A673 (cell line): Measurements from ENCODE around the gene SMIM28. TPM values are rescaled to one million over a fixed set of nuclear protein-coding genes. Genes with fewer than 3 reads are reported as not detected.

Experiments
- BruUV-seq: library from RNA; stranded (reverse); fragments of 400-500 nt; replicated peaks from 2 replicates; lab custom pipeline; 2021; lab: Mats Ljungman, UMichigan
- CTCF ChIA-PET: fragments of 300-600 bp; sonication (Branson Sonifier 250); formaldehyde crosslinking; loops from one replicate; lab custom pipeline; 2022; ENCODE audit warnings: antibody characterized with exemption; lab: Charles Lee
- POLR2A ChIA-PET: fragments of 300-600 bp; sonication (Branson Sonifier 250); formaldehyde crosslinking; loops from one replicate; lab custom pipeline; 2022; ENCODE audit warnings: antibody characterized with exemption; ENCODE audit not compliant: low non-redundant PET; lab: Charles Lee
- DNase-seq: peaks from one replicate; pipeline ENCODE4 v3.0.0-alpha.2; 2015; ENCODE audit warnings: low spot score
- H3K27ac ChIP-seq: fragments of 200-600 bp; sonication (generic); 2 replicates; pipeline ENCODE4 v1.5.1; 2016; ENCODE audit warnings: mixed run types, low read depth, mild to moderate bottlenecking, mixed read lengths, antibody characterized with exemption, low read length; ENCODE audit not compliant: poor library complexity, severe bottlenecking
- H3K27me3 ChIP-seq: fragments of 200-600 bp; sonication (generic); replicated peaks from 2 replicates; pipeline ENCODE4 v1.6.1; 2017; ENCODE audit warnings: mixed run types, low read depth, mild to moderate bottlenecking, mixed read lengths, antibody characterized with exemption, low read length; ENCODE audit not compliant: insufficient read depth, poor library complexity
- H3K36me3 ChIP-seq: fragments of 200-600 bp; sonication (generic); 2 replicates; pipeline ENCODE4 v1.6.1; 2016; ENCODE audit warnings: mixed run types, mild to moderate bottlenecking, mixed read lengths, antibody characterized with exemption, low read length; ENCODE audit not compliant: insufficient read depth, poor library complexity, severe bottlenecking
- H3K4me1 ChIP-seq: fragments of 200-600 bp; sonication (generic); 2 replicates; pipeline ENCODE4 v1.6.1; 2017; ENCODE audit warnings: mixed run types, mild to moderate bottlenecking, mixed read lengths, antibody characterized with exemption, low read length; ENCODE audit not compliant: insufficient read depth, poor library complexity, severe bottlenecking
- H3K4me3 ChIP-seq: fragments of 200-600 bp; sonication (generic); 2 replicates; pipeline ENCODE4 v1.5.1; 2016; ENCODE audit warnings: low read depth, mixed run types, mild to moderate bottlenecking, mixed read lengths, low read length; ENCODE audit not compliant: poor library complexity, severe bottlenecking
- H3K9me3 ChIP-seq: fragments of 200-600 bp; sonication (generic); 2 replicates; pipeline ENCODE4 v1.6.1; 2016; ENCODE audit warnings: mixed run types, low read depth, mild to moderate bottlenecking, mixed read lengths, antibody characterized with exemption, low read length; ENCODE audit not compliant: poor library complexity, severe bottlenecking
- CTCF ChIP-seq: fragments of 300-800, 200-600 bp; sonication (generic); conservative IDR thresholded peaks from 2 replicates; pipeline ENCODE4 v1.5.1; 2017; ENCODE audit warnings: low read depth, mild to moderate bottlenecking, antibody characterized with exemption, low read length, moderate library complexity, mixed read lengths
- EZH2 ChIP-seq: fragments of 200-600 bp; sonication (generic); IDR thresholded peaks from 2 replicates; pipeline ENCODE4 v1.6.1; 2017; ENCODE audit warnings: borderline replicate concordance, low read depth, mild to moderate bottlenecking, mixed read lengths, antibody characterized with exemption, low read length; ENCODE audit not compliant: poor library complexity, severe bottlenecking
- intact Hi-C: fragments of 100-400 bp; cut with micrococcal nuclease; formaldehyde crosslinking; loops from one replicate; pipeline ENCODE4 v1.10.0; 2022; ENCODE audit not compliant: unreplicated experiment
- total RNA-seq: library from RNA; stranded (reverse); gene quantifications from 2 replicates; pipeline ENCODE4 v1.2.3, GENCODE V29; 2021

The SMIM28 gene
- total RNA-seq, 1 experiment from 2014 or later: not detected

- no peaks in the 10 kb centered on the region for H3K4me1 ChIP-seq
- H3K36me3 ChIP-seq: no peaks in the 10 kb centered on the region
- no peak for DNase-seq
- ChIA-PET CTCF (no interaction called here), POLR2A (no interaction called here)
- no peak overlapping the region for H3K4me3 ChIP-seq
- BruUV-seq: no TSS peak
- TF ChIP-seq CTCF (no peak), EZH2 (no peak)
- no peak overlapping the region for H3K27ac ChIP-seq
- intact Hi-C loops: no loop called here
- no peaks in the 10 kb centered on the region for H3K9me3 ChIP-seq
- H3K27me3 ChIP-seq: no peaks in the 10 kb centered on the region
Measured at GRCh38 chr6:138418118-138418742, 40.5 kb downstream of the SMIM28 start.

- no peak for DNase-seq
- Histone ChIP-seq H3K36me3 (no peaks in the 10 kb centered on the region), H3K27ac (no peak overlapping the region), H3K4me3 (no peak overlapping the region), H3K4me1 (no peaks in the 10 kb centered on the region), H3K9me3 (no peaks in the 10 kb centered on the region), H3K27me3 (no peaks in the 10 kb centered on the region)
- ChIA-PET POLR2A (no interaction called here), CTCF (no interaction called here)
- no TSS peak for BruUV-seq
- intact Hi-C loops: no loop called here
- TF ChIP-seq EZH2: no peak
- TF ChIP-seq CTCF: no peak
Measured at GRCh38 chr6:138419766-138420165, 42.1 kb downstream of the SMIM28 start.

- no peak overlapping the region for H3K27ac ChIP-seq
- ChIA-PET CTCF (no interaction called here), POLR2A (no interaction called here)
- H3K36me3 ChIP-seq: no peaks in the 10 kb centered on the region
- H3K27me3 ChIP-seq: no peaks in the 10 kb centered on the region
- H3K4me1 ChIP-seq: no peaks in the 10 kb centered on the region
- H3K9me3 ChIP-seq: no peaks in the 10 kb centered on the region
- BruUV-seq: no TSS peak
- intact Hi-C loops: no loop called here
- no peak overlapping the region for H3K4me3 ChIP-seq
- no peak for DNase-seq
- TF ChIP-seq CTCF: no peak
Measured at GRCh38 chr6:138420356-138420755, 42.7 kb downstream of the SMIM28 start.
